PC-9 (cell line): ENCODE measurements around the gene CRTC3.
"Not testable (repeated sequence)": the region's sequence is repeated elsewhere in the genome, so short reads cannot be mapped to it uniquely, and the experiment has no call there.

Source experiments
- CTCF ChIP-seq: fragments of 200-600 bp; sonication (generic); conservative IDR thresholded peaks from 2 replicates; pipeline ENCODE4 v1.6.1; 2017; ENCODE audit warnings: mixed run types, antibody characterized with exemption, mild to moderate bottlenecking, moderate library complexity
- EZH2 ChIP-seq: fragments of 200-600 bp; sonication (generic); IDR thresholded peaks from 2 replicates; pipeline ENCODE4 v1.8.0; 2017; ENCODE audit warnings: antibody characterized with exemption, low read depth

GRCh38 chr15:90524018-90524803, 5.5 kb upstream of the CRTC3 start:
- TF ChIP-seq CTCF, EZH2: not testable (repeated sequence)
